Renal cortex interstitium (tissue), 11 donors: ENCODE results near the gene EPM2AIP1. TPM values are rescaled to one million over a fixed set of nuclear protein-coding genes. Genes with fewer than 3 reads are reported as not detected.

ENCODE experiments used
- DNase-seq, 11 donors: peaks; one replicate each; pipeline ENCODE4 v3.0.0-alpha.2; 2013; ENCODE audit warnings: low read depth in 9 of 11, low spot score in 4 of 11; ENCODE audit errors: extremely low read depth in 1 of 11
- polyA plus RNA-seq, 3 donors: library from polyadenylated mRNA; unstranded; fragments of 120-200 nt; gene quantifications; one replicate each; pipeline ENCODE4 v1.2.1, GENCODE V29; 2013; ENCODE audit not compliant: insufficient read length in 3 of 3

The EPM2AIP1 gene
- polyA plus RNA-seq, 3 donors: 51.0 to 62.6 (median 58.0) TPM

- DNase-seq: no peak
Observed at GRCh38 chr3:37024820-37025405, 32.0 kb upstream of the EPM2AIP1 start.

GRCh38 chr3:37024092-37024491, 31.2 kb upstream of the EPM2AIP1 start:
- no peak for DNase-seq

GRCh38 chr3:37017683-37018082, 24.8 kb upstream of the EPM2AIP1 start:
- no peak for DNase-seq

- no peak for DNase-seq
Observed at GRCh38 chr3:37016903-37017302, 24.0 kb upstream of the EPM2AIP1 start.

- no peak for DNase-seq
Observed at GRCh38 chr3:37015642-37016041, 22.7 kb upstream of the EPM2AIP1 start.

GRCh38 chr3:37014620-37015019, 21.7 kb upstream of the EPM2AIP1 start:
- DNase-seq: no peak

GRCh38 chr3:36993326-36994283, 674 bp upstream of the EPM2AIP1 start, which contains the start of gene MLH1:
TSS of gene MLH1 (plus strand) at chr3:36993518. CDS start at chr3:36993548, 30 bp downstream.
- DNase-seq: peak in 10 of 11 donors; percentile 100

- peak in 6 of 11 donors; percentile 24 to 75 (median 32) for DNase-seq
Observed at GRCh38 chr3:36991923-36992805, 767 bp downstream of the EPM2AIP1 start.

GRCh38 chr3:36991147-36991546, 1.8 kb downstream of the EPM2AIP1 start:
- no peak for DNase-seq

GRCh38 chr3:36989568-36989967, 3.4 kb downstream of the EPM2AIP1 start:
- DNase-seq: no peak

GRCh38 chr3:36989005-36989404, 3.9 kb downstream of the EPM2AIP1 start:
- no peak for DNase-seq

- DNase-seq: no peak
Observed at GRCh38 chr3:36988356-36988755, 4.6 kb downstream of the EPM2AIP1 start.

- no peak for DNase-seq
Observed at GRCh38 chr3:36981006-36981405, 11.9 kb downstream of the EPM2AIP1 start.

GRCh38 chr3:36973139-36973538, 19.8 kb downstream of the EPM2AIP1 start:
- no peak for DNase-seq

- no peak for DNase-seq
Observed at GRCh38 chr3:36972163-36972562, 20.8 kb downstream of the EPM2AIP1 start.

GRCh38 chr3:36969540-36970432, 23.1 kb downstream of the EPM2AIP1 start:
- peak in 1 of 11 donors; percentile 40 for DNase-seq

GRCh38 chr3:36969085-36969484, 23.8 kb downstream of the EPM2AIP1 start:
- DNase-seq: no peak

GRCh38 chr3:36965440-36965839, 27.5 kb downstream of the EPM2AIP1 start:
- DNase-seq: no peak
